Esophagus muscularis mucosa (tissue), 2 donors: ENCODE results near the gene TMEM131L.

Source experiments
- POLR2A ChIP-seq: fragments of 450-650 bp; IDR thresholded peaks from one replicate; pipeline ENCODE4 v1.6.1; 2017; ENCODE audit warnings: antibody characterized with exemption, moderate library complexity, mild to moderate bottlenecking, low read depth
- POLR2AphosphoS5 ChIP-seq, 2 donors: sonication (generic); formaldehyde crosslinking; IDR thresholded peaks; one replicate each; pipeline ENCODE4 v1.6.1; 2017; ENCODE audit warnings: antibody characterized with exemption in 2 of 2

DNA sequence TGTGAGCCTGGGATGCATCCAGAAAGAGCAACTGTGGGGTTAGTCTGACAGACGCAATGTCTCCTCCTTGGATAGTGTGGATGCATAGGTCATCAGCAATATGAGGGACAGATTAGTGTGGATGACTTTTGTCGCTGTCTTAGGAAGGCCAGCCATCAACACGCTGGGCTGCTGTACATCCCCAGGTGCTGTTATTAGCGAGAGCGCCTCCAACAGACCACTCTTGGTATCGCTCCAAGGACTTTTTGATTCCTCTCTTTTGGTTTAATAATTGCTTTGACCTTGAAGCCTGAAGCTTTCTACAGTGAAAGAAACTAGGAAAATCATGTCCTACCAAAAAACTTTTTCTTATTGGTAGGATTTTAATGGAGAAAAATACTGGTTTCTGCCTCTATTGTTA, 76.7 kb downstream of the TMEM131L start:
- TF ChIP-seq POLR2A (no peak), POLR2AphosphoS5 (IDR thresholded peaks at IDR 0.05) (no peak)
